Smooth muscle cell (in vitro differentiated cells): ENCODE results near the gene PUDP. TPM values are rescaled to one million over a fixed set of nuclear protein-coding genes. Genes with fewer than 3 reads are reported as not detected.

Experiments
- DNase-seq: peaks from one replicate; lab custom pipeline; 2025; ENCODE audit not compliant: unreplicated experiment; lab: John Stamatoyannopoulos, UW
- H2AFZ ChIP-seq: fragments of 200-600 bp; sonication (generic); 2 replicates; pipeline ENCODE4 v1.6.0; 2016; ENCODE audit warnings: antibody characterized with exemption, low read depth, mild to moderate bottlenecking
- H3F3A ChIP-seq: fragments of 200-600 bp; sonication (generic); 2 replicates; pipeline ENCODE4 v1.6.0; 2017; ENCODE audit warnings: antibody characterized with exemption, low read depth
- H3K27ac ChIP-seq: fragments of 200-600 bp; sonication (generic); 2 replicates; pipeline ENCODE4 v1.5.1; 2016; ENCODE audit warnings: low read depth, mild to moderate bottlenecking
- H3K27me3 ChIP-seq: fragments of 200-600 bp; sonication (generic); 2 replicates; pipeline ENCODE4 v1.6.1; 2016; ENCODE audit warnings: low read depth, mild to moderate bottlenecking
- H3K36me3 ChIP-seq: fragments of 200-600 bp; sonication (generic); 2 replicates; pipeline ENCODE4 v1.5.1; 2016; ENCODE audit warnings: low read depth
- H3K4me1 ChIP-seq: fragments of 200-600 bp; sonication (generic); 2 replicates; pipeline ENCODE4 v1.5.1; 2016; ENCODE audit warnings: low read depth
- H3K4me2 ChIP-seq: fragments of 200-600 bp; sonication (generic); 2 replicates; pipeline ENCODE4 v1.6.0; 2016; ENCODE audit warnings: mild to moderate bottlenecking
- H3K4me3 ChIP-seq: fragments of 200-600 bp; sonication (generic); 2 replicates; pipeline ENCODE4 v1.5.1; 2016; ENCODE audit warnings: mild to moderate bottlenecking
- H3K79me2 ChIP-seq: fragments of 200-600 bp; sonication (generic); 2 replicates; pipeline ENCODE4 v1.6.0; 2016; ENCODE audit warnings: low read depth, mild to moderate bottlenecking
- H3K9ac ChIP-seq: fragments of 200-600 bp; sonication (generic); 2 replicates; pipeline ENCODE4 v1.6.0; 2016; ENCODE audit warnings: low read depth
- H3K9me3 ChIP-seq: fragments of 200-600 bp; sonication (generic); replicated peaks from 2 replicates; pipeline ENCODE4 v1.5.1; 2016; ENCODE audit warnings: low read depth
- H4K20me1 ChIP-seq: fragments of 200-600 bp; sonication (generic); 2 replicates; pipeline ENCODE4 v1.6.0; 2016; ENCODE audit warnings: low read depth
- CTCF ChIP-seq: fragments of 200-600 bp; sonication (generic); IDR thresholded peaks from 2 replicates; pipeline ENCODE4 v1.5.1; 2017; ENCODE audit warnings: borderline replicate concordance, mild to moderate bottlenecking, antibody characterized with exemption; ENCODE audit not compliant: insufficient read depth, poor library complexity, severe bottlenecking
- WGBS: methylation state at CpG from one replicate; pipeline ENCODE4 v1.1.7; 2016; ENCODE audit warnings: low lambda C conversion rate; 5-methylcytosine and 5-hydroxymethylcytosine counted together
- polyA plus RNA-seq: library from polyadenylated mRNA; unstranded; fragments of >200 nt; fragmentation: Nextera tagmentation; extraction: Ambion mirVana; gene quantifications from 2 replicates; pipeline ENCODE4 v1.2.1, GENCODE V29; 2016
- total RNA-seq: library from RNA; depleted of rRNA; stranded (reverse); fragments of >200 nt; gene quantifications from 2 replicates; pipeline ENCODE4 v1.2.3, GENCODE V29; 2014

PUDP gene
- total and polyA plus RNA-seq, 2 experiments from 2014 or later: 13.2 to 19.5 TPM

- WGBS: 53% methylated on average over 5 of the region's 5 CpGs
- no peak overlapping the region for H3K4me2 ChIP-seq
- TF ChIP-seq CTCF: no peak
- no peak overlapping the region for H3K4me3 ChIP-seq
- no peaks in the 10 kb centered on the region for H3K4me1 ChIP-seq
- H4K20me1 ChIP-seq: no peaks in the 10 kb centered on the region
- H3K36me3 ChIP-seq: no peaks in the 10 kb centered on the region
- DNase-seq: no peak
- no peaks in the 10 kb centered on the region for H3K27me3 ChIP-seq
- no peak overlapping the region for H2AFZ ChIP-seq
- no peaks in the 10 kb centered on the region for H3K9me3 ChIP-seq
- no peaks in the 10 kb centered on the region for H3F3A ChIP-seq
- no peak overlapping the region for H3K9ac ChIP-seq
- H3K27ac ChIP-seq: no peak overlapping the region
- no peaks in the 10 kb centered on the region for H3K79me2 ChIP-seq
Observed at GRCh38 chrX:7158468-7158990, 10.6 kb upstream of the PUDP start.

- H3K27ac ChIP-seq: no peak overlapping the region
- no peaks in the 10 kb centered on the region for H3K36me3 ChIP-seq
- no peak overlapping the region for H3K4me2 ChIP-seq
- H3K27me3 ChIP-seq: no peaks in the 10 kb centered on the region
- 70% methylated on average over 3 of the region's 3 CpGs for WGBS
- no peaks in the 10 kb centered on the region for H4K20me1 ChIP-seq
- H3F3A ChIP-seq: no peaks in the 10 kb centered on the region
- TF ChIP-seq CTCF: no peak
- H3K9ac ChIP-seq: no peak overlapping the region
- no peak overlapping the region for H2AFZ ChIP-seq
- no peaks in the 10 kb centered on the region for H3K79me2 ChIP-seq
- no peaks in the 10 kb centered on the region for H3K9me3 ChIP-seq
- DNase-seq: no peak
- no peak overlapping the region for H3K4me3 ChIP-seq
- no peaks in the 10 kb centered on the region for H3K4me1 ChIP-seq
Observed at GRCh38 chrX:7156879-7157278, 8.9 kb upstream of the PUDP start.

- no peaks in the 10 kb centered on the region for H3K4me1 ChIP-seq
- no peak overlapping the region for H3K4me3 ChIP-seq
- no peaks in the 10 kb centered on the region for H3K9me3 ChIP-seq
- no peak overlapping the region for H2AFZ ChIP-seq
- DNase-seq: no peak
- H3K79me2 ChIP-seq: no peaks in the 10 kb centered on the region
- no peaks in the 10 kb centered on the region for H4K20me1 ChIP-seq
- no peak overlapping the region for H3K4me2 ChIP-seq
- no peaks in the 10 kb centered on the region for H3K27me3 ChIP-seq
- H3K9ac ChIP-seq: no peak overlapping the region
- WGBS: 53% methylated on average over 1 of the region's 1 CpG
- H3K27ac ChIP-seq: no peak overlapping the region
- no peaks in the 10 kb centered on the region for H3F3A ChIP-seq
- no peaks in the 10 kb centered on the region for H3K36me3 ChIP-seq
- TF ChIP-seq CTCF: no peak
Observed at GRCh38 chrX:7155163-7155562, 7.2 kb upstream of the PUDP start.

GRCh38 chrX:7154041-7154597, 6.2 kb upstream of the PUDP start:
- Histone ChIP-seq H3K9ac (no peak overlapping the region), H4K20me1 (no peaks in the 10 kb centered on the region), H3K27me3 (no peaks in the 10 kb centered on the region), H3K36me3 (no peaks in the 10 kb centered on the region), H3K27ac (no peak overlapping the region), H3K4me3 (no peak overlapping the region), H3F3A (no peaks in the 10 kb centered on the region), H3K9me3 (no peaks in the 10 kb centered on the region), H2AFZ (no peak overlapping the region), H3K4me1 (no peaks in the 10 kb centered on the region), H3K4me2 (no peak overlapping the region), H3K79me2 (no peaks in the 10 kb centered on the region)
- no peak for DNase-seq
- WGBS: 87% methylated on average over 7 of the region's 7 CpGs
- no peak for TF ChIP-seq CTCF
